ENCODE measurements around the gene OS9. TPM values are rescaled to one million over a fixed set of nuclear protein-coding genes. Genes with fewer than 3 reads are reported as not detected.
A peak's percentile ranks its signal among the peaks of the same experiment; 100 is the strongest.

OS9 gene
- total and polyA plus RNA-seq, 4 donors = 139 to 253 (median 230) TPM

GRCh38 chr12:57751432-57751787 is 57.5 kb downstream of the OS9 start:
- no peak for DNase-seq
- H3K4me3 ChIP-seq (ENCODE audit: low read length in 2 of 2) = peak overlapping the region; percentile 60 to 75
- WGBS, 2 donors = 10 to 14% methylated on average over 8 of the region's 8 CpGs
- H3K4me1 ChIP-seq (ENCODE audit: control insufficient read depth in 1 of 2, insufficient read depth in 2 of 2, low read length in 2 of 2) = peaks cover 0 to 4% of the 10 kb centered on the region in 2 donors
- peak overlapping the region in 1 of 2 donors; percentile 65 for H3K27ac ChIP-seq (ENCODE audit: low read depth in 1 of 2, low read length in 2 of 2)
- H3K27me3 ChIP-seq (ENCODE audit: control insufficient read depth in 1 of 2, insufficient read depth in 2 of 2, low read length in 1 of 2) = no peaks in the 10 kb centered on the region
- no peaks in the 10 kb centered on the region for H3K9me3 ChIP-seq (ENCODE audit: control insufficient read depth, low read length)
- intact Hi-C loops (cut with DNase I) = no loop called here
- ATAC-seq (ENCODE audit: low FRiP score) = no peak
- peaks cover 0 to 4% of the 10 kb centered on the region in 2 donors for H3K36me3 ChIP-seq (ENCODE audit: control insufficient read depth in 1 of 2, insufficient read depth in 2 of 2, low read length in 1 of 2)

GRCh38 chr12:57751788-57752667 is 58.1 kb downstream of the OS9 start, which contains the start of gene CDK4:
CDK4 (minus strand) TSS chr12:57752310; CDS start chr12:57751717, 593 bp downstream.
- Histone ChIP-seq H3K36me3 (ENCODE audit: control insufficient read depth in 1 of 2, insufficient read depth in 2 of 2, low read length in 1 of 2) (peaks cover 0 to 4% of the 10 kb centered on the region in 2 donors), H3K27me3 (ENCODE audit: control insufficient read depth in 1 of 2, insufficient read depth in 2 of 2, low read length in 1 of 2) (no peaks in the 10 kb centered on the region), H3K27ac (ENCODE audit: low read depth in 1 of 2, low read length in 2 of 2) (peak within 1 kb of the TSS; percentile 28 to 80), H3K4me1 (ENCODE audit: control insufficient read depth in 1 of 2, insufficient read depth in 2 of 2, low read length in 2 of 2) (peaks cover 0 to 4% of the 10 kb centered on the region in 2 donors), H3K9me3 (ENCODE audit: control insufficient read depth, low read length) (no peaks in the 10 kb centered on the region), H3K4me3 (ENCODE audit: low read length in 2 of 2) (peak within 1 kb of the TSS; percentile 60 to 75)
- DNase-seq (peak; percentile 99 to 100), ATAC-seq (ENCODE audit: low FRiP score) (peak; percentile 97)
- 0 to 1% methylated on average over 58 of the region's 58 CpGs for WGBS, 2 donors
- intact Hi-C loops (cut with DNase I) = no loop called here

GRCh38 chr12:57752668-57753000 is 58.7 kb downstream of the OS9 start:
- ATAC-seq (ENCODE audit: low FRiP score) = no peak
- no peaks in the 10 kb centered on the region for H3K9me3 ChIP-seq (ENCODE audit: control insufficient read depth, low read length)
- WGBS, 2 donors = 4 to 5% methylated on average over 4 to 5 of the region's 5 CpGs
- no peak overlapping the region for H3K27ac ChIP-seq (ENCODE audit: low read depth in 1 of 2, low read length in 2 of 2)
- DNase-seq = no peak
- H3K4me1 ChIP-seq (ENCODE audit: control insufficient read depth in 1 of 2, insufficient read depth in 2 of 2, low read length in 2 of 2) = peaks cover 0 to 4% of the 10 kb centered on the region in 2 donors
- no peaks in the 10 kb centered on the region for H3K27me3 ChIP-seq (ENCODE audit: control insufficient read depth in 1 of 2, insufficient read depth in 2 of 2, low read length in 1 of 2)
- no peak overlapping the region for H3K4me3 ChIP-seq (ENCODE audit: low read length in 2 of 2)
- H3K36me3 ChIP-seq (ENCODE audit: control insufficient read depth in 1 of 2, insufficient read depth in 2 of 2, low read length in 1 of 2) = peaks cover 0 to 2% of the 10 kb centered on the region in 2 donors
- intact Hi-C loops (cut with DNase I) = no loop called here

GRCh38 chr12:57753756-57754337 is 59.9 kb downstream of the OS9 start:
- Histone ChIP-seq H3K27ac (ENCODE audit: low read depth in 1 of 2, low read length in 2 of 2) (no peak overlapping the region), H3K4me3 (ENCODE audit: low read length in 2 of 2) (no peak overlapping the region), H3K36me3 (ENCODE audit: control insufficient read depth in 1 of 2, insufficient read depth in 2 of 2, low read length in 1 of 2) (peaks cover 0 to 4% of the 10 kb centered on the region in 2 donors), H3K4me1 (ENCODE audit: control insufficient read depth in 1 of 2, insufficient read depth in 2 of 2, low read length in 2 of 2) (peaks cover 0 to 4% of the 10 kb centered on the region in 2 donors), H3K27me3 (ENCODE audit: control insufficient read depth in 1 of 2, insufficient read depth in 2 of 2, low read length in 1 of 2) (no peaks in the 10 kb centered on the region), H3K9me3 (ENCODE audit: control insufficient read depth, low read length) (no peaks in the 10 kb centered on the region)
- no peak for ATAC-seq (ENCODE audit: low FRiP score)
- intact Hi-C loops (cut with DNase I) = no loop called here
- no peak for DNase-seq
- 13 to 18% methylated on average over 1 of the region's 1 CpG for WGBS, 2 donors

- Histone ChIP-seq H3K9me3 (ENCODE audit: control insufficient read depth, low read length) (no peaks in the 10 kb centered on the region), H3K4me1 (ENCODE audit: control insufficient read depth in 1 of 2, insufficient read depth in 2 of 2, low read length in 2 of 2) (peaks cover 0 to 4% of the 10 kb centered on the region in 2 donors), H3K4me3 (ENCODE audit: low read length in 2 of 2) (peak within 1 kb of the TSS; percentile 87 to 89), H3K27me3 (ENCODE audit: control insufficient read depth in 1 of 2, insufficient read depth in 2 of 2, low read length in 1 of 2) (no peaks in the 10 kb centered on the region), H3K27ac (ENCODE audit: low read depth in 1 of 2, low read length in 2 of 2) (no peak within 1 kb of the TSS), H3K36me3 (ENCODE audit: control insufficient read depth in 1 of 2, insufficient read depth in 2 of 2, low read length in 1 of 2) (peaks cover 0 to 2% of the 10 kb centered on the region in 2 donors)
- ATAC-seq (ENCODE audit: low FRiP score) (no peak), DNase-seq (peak; percentile 75 to 82)
- intact Hi-C loops (cut with DNase I) = no loop called here
- WGBS, 2 donors = 1 to 5% methylated on average over 15 to 41 of the region's 41 CpGs
Observed at GRCh38 chr12:57754411-57755193, 60.7 kb downstream of the OS9 start, which contains the start of gene MARCHF9. MARCHF9 (plus strand) TSS chr12:57755103; CDS start chr12:57755529, 426 bp downstream.

- 0% methylated on average over 34 of the region's 34 CpGs; no CpG with 5 or more reads in 1 of the 2 donors for WGBS, 2 donors
- peak overlapping the region; percentile 87 to 89 for H3K4me3 ChIP-seq (ENCODE audit: low read length in 2 of 2)
- no peaks in the 10 kb centered on the region for H3K9me3 ChIP-seq (ENCODE audit: control insufficient read depth, low read length)
- H3K27me3 ChIP-seq (ENCODE audit: control insufficient read depth in 1 of 2, insufficient read depth in 2 of 2, low read length in 1 of 2) = no peaks in the 10 kb centered on the region
- peaks cover 0 to 2% of the 10 kb centered on the region in 2 donors for H3K36me3 ChIP-seq (ENCODE audit: control insufficient read depth in 1 of 2, insufficient read depth in 2 of 2, low read length in 1 of 2)
- DNase-seq = no peak
- no peak overlapping the region for H3K27ac ChIP-seq (ENCODE audit: low read depth in 1 of 2, low read length in 2 of 2)
- peaks cover 0 to 4% of the 10 kb centered on the region in 2 donors for H3K4me1 ChIP-seq (ENCODE audit: control insufficient read depth in 1 of 2, insufficient read depth in 2 of 2, low read length in 2 of 2)
- intact Hi-C loops (cut with DNase I) = no loop called here
- ATAC-seq (ENCODE audit: low FRiP score) = no peak
Observed at GRCh38 chr12:57755194-57755453, 61.2 kb downstream of the OS9 start.

GRCh38 chr12:57755454-57756372 is 61.8 kb downstream of the OS9 start:
- H3K4me3 ChIP-seq (ENCODE audit: low read length in 2 of 2) = peak overlapping the region; percentile 87 to 89
- H3K27me3 ChIP-seq (ENCODE audit: control insufficient read depth in 1 of 2, insufficient read depth in 2 of 2, low read length in 1 of 2) = no peaks in the 10 kb centered on the region
- peaks cover 0 to 4% of the 10 kb centered on the region in 2 donors for H3K4me1 ChIP-seq (ENCODE audit: control insufficient read depth in 1 of 2, insufficient read depth in 2 of 2, low read length in 2 of 2)
- peaks cover 0 to 2% of the 10 kb centered on the region in 2 donors for H3K36me3 ChIP-seq (ENCODE audit: control insufficient read depth in 1 of 2, insufficient read depth in 2 of 2, low read length in 1 of 2)
- no peaks in the 10 kb centered on the region for H3K9me3 ChIP-seq (ENCODE audit: control insufficient read depth, low read length)
- WGBS, 2 donors = 3% methylated on average over 63 to 76 of the region's 76 CpGs
- ATAC-seq (ENCODE audit: low FRiP score) (no peak), DNase-seq (peak in 1 of 2 donors; percentile 84)
- H3K27ac ChIP-seq (ENCODE audit: low read depth in 1 of 2, low read length in 2 of 2) = no peak overlapping the region
- intact Hi-C loops (cut with DNase I) = no loop called here

Data from aorta (tissue), 5 donors.